Measurements from ENCODE around the gene CDC42BPA.
A peak's percentile ranks its signal among the peaks of the same experiment; 100 is the strongest.

Gene CDC42BPA

DNA sequence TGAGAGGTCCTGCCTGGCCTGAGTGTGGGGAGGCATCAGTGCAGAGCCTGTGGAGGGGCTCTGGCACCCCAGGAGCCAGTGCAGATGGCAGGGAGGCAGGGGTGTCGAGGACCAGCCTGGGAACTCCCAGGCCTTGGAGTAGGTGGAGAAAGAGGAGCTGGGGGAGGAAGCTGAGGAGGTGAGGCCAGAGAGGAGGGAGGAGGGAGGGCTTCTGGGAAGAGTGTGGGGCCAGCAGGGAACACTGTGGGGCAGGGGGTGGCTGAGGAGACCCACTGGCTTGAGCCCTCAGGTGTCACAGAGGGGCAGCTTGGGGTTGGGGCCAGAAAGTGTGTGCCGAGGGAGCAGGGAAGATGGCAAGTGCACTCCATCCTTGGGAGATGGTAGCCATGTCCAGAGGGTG lies 374.4 kb downstream of the CDC42BPA start:
- no peak for DNase-seq
- ATAC-seq, result no peak

DNA sequence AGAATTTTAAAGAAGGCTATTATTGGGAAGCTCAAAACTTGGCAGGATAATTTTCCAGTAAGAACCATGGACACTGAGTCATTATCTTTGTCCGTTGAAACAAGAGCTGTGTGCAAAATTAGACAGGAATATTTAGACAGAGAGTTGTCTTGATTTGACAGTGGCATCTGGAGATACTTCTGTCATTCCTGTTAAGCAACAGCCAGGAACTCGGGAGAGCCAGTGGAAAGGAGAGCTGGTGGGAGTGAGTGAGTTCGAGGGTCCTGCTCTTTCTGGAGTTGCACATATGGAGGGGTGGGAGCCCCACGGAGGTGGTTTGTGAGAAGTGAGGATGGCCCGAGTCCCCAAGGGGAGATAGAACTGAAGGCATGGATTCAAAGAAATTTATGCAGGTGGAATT lies 375.1 kb downstream of the CDC42BPA start:
- DNase-seq, result no peak
- ATAC-seq, result no peak

DNA sequence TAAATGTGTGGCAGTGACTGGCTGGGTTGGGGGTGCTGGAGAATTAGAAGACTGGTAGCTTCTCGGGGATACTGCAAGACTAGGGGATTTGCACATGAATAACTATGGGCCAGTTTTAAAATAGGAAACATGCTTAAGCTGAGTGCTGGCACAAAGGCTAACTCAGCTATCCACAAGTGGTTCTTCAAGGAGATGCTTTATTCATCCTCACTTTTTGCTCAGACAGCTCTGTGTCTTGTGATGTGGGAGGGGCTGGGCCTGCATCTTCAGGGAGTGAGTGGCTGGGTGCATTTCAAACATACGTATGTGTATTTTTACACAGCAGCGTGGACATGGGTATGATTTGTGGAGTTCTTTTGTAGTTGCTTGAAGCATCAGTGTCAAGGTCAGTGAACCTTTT lies 375.9 kb downstream of the CDC42BPA start:
- no peak for DNase-seq
- no peak for ATAC-seq

DNA sequence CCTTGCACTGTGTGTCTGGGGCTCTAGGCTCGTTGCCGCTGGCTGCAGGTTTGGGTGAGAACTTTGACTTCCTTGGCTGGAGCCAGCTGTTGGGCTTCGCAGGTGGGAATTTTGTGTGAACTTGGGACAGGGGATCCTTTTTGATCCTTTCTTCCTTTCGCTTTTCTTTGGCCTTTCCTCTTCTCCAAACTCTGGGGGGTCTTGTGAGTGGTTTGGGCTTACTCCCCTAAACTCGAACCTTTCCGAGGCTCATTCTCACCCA lies 377.6 kb downstream of the CDC42BPA start:
- ATAC-seq, result no peak
- DNase-seq, result no peak

DNA sequence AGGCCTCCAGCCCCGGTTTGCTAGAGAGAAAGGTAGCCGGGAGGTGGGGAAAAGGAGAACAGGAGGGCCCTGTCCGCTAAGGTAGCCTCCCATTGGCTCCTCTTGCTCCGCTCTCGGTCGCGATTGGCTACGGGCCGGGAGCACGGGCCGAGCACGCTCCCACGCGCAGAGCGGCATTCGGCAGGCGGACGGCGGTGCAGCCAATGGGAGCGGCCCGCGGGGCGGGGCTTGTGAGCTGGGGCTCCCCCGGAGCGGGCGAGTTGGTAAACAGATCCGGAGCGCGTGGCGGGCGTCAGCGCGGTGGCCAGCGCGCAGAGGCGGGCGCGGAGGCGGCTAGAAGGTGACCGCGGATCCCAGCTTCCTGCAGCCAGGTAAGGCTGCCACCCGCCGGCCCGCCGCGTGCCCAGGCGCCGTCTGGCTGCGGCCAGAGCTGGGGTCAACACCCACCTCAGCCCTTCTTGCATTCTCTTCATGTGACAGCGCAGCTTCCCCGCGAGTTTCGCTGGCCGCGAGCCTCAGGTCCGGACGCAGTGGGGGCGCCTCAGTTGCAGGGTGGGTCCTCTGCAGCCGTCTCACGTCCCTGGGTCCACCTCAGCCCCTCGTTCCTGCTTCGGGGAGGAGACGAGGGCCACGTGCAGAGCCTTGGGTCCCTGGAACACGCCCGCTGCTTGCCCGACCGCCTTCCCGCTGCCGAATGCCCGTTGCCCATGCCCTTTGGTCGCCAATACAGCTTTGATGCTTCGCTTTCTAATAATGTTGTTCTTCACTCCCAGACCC lies 378.1 kb downstream of the CDC42BPA start, which contains the start of gene COQ8A:
TSS of gene COQ8A (plus strand) at position 266 of the 777 bp plus-strand sequence. CDS start 21,092 bp downstream, outside the sequence.
- DNase-seq (peak; percentile 99), ATAC-seq (peak; percentile 97)
